Sigmoid colon (tissue), 4 donors: ENCODE results near the gene ZNF99.

ENCODE experiments used
- CTCF ChIP-seq, 4 experiments: fragments of 450-650 bp in 3 of 4; fragments of 200-600 bp in 1 of 4; IDR thresholded peaks; one replicate each; pipeline ENCODE4 v1.5.1; 2016 to 2019; ENCODE audit warnings: antibody characterized with exemption in 4 of 4, mild to moderate bottlenecking in 3 of 4, moderate library complexity in 2 of 4
- EP300 ChIP-seq, 4 donors: sonication (generic); formaldehyde crosslinking; IDR thresholded peaks; one replicate each; pipeline ENCODE4 v1.6.1; 2017; ENCODE audit warnings: antibody characterized with exemption in 4 of 4

GRCh38 chr19:22831211-22831610 is 47.3 kb upstream of the ZNF99 start:
- TF ChIP-seq CTCF (IDR thresholded peaks at IDR 0.05) (no peak), EP300 (IDR thresholded peaks at IDR 0.05) (no peak)
